Measurements from ENCODE around the gene COX15.
"Not testable (repeated sequence)": the region's sequence is repeated elsewhere in the genome, so short reads cannot be mapped to it uniquely, and the experiment has no call there.

COX15 gene

GRCh38 chr10:99760321-99760720 is 28.4 kb upstream of the COX15 start:
- Mint-ChIP-seq H3K27me3 (ENCODE audit: low read depth, poor library complexity) (no peaks in the 10 kb centered on the region), H3K4me3 (no peak overlapping the region), H3K4me1 (no peaks in the 10 kb centered on the region), H3K27ac (peak overlapping the region; percentile 41), H3K36me3 (ENCODE audit: low read depth) (peaks cover 84% of the 10 kb centered on the region), H3K9me3 (peaks cover 12% of the 10 kb centered on the region)
- no peak for DNase-seq
- no peak for TF ChIP-seq CTCF (IDR thresholded peaks at IDR 0.05)

- Mint-ChIP-seq H3K9me3 (peaks cover 10% of the 10 kb centered on the region), H3K27me3 (ENCODE audit: low read depth, poor library complexity) (no peaks in the 10 kb centered on the region), H3K36me3 (ENCODE audit: low read depth) (peaks cover 86% of the 10 kb centered on the region), H3K4me1 (no peaks in the 10 kb centered on the region), H3K27ac (no peak overlapping the region), H3K4me3 (no peak overlapping the region)
- TF ChIP-seq CTCF (IDR thresholded peaks at IDR 0.05) = no peak
- no peak for DNase-seq
These were observed 26.4 kb upstream of the COX15 start for GRCh38 chr10:99758211-99758891.

- Mint-ChIP-seq H3K4me1 (no peaks in the 10 kb centered on the region), H3K9me3 (no peaks in the 10 kb centered on the region), H3K27me3 (ENCODE audit: low read depth, poor library complexity) (no peaks in the 10 kb centered on the region), H3K36me3 (ENCODE audit: low read depth) (peaks cover 81% of the 10 kb centered on the region), H3K4me3 (no peak overlapping the region), H3K27ac (no peak overlapping the region)
- DNase-seq = no peak
- no peak for TF ChIP-seq CTCF (IDR thresholded peaks at IDR 0.05)
These were observed 24.2 kb upstream of the COX15 start for GRCh38 chr10:99756159-99756558.

GRCh38 chr10:99754670-99755069 is 22.7 kb upstream of the COX15 start:
- Mint-ChIP-seq H3K4me1 (no peaks in the 10 kb centered on the region), H3K27ac (no peak overlapping the region), H3K36me3 (ENCODE audit: low read depth) (peaks cover 77% of the 10 kb centered on the region), H3K9me3 (no peaks in the 10 kb centered on the region), H3K27me3 (ENCODE audit: low read depth, poor library complexity) (no peaks in the 10 kb centered on the region), H3K4me3 (no peak overlapping the region)
- no peak for TF ChIP-seq CTCF (IDR thresholded peaks at IDR 0.05)
- no peak for DNase-seq

GRCh38 chr10:99750641-99751040 is 18.7 kb upstream of the COX15 start:
- Mint-ChIP-seq H3K36me3 (ENCODE audit: low read depth) (peaks cover 46% of the 10 kb centered on the region), H3K4me3 (no peak overlapping the region), H3K27ac (no peak overlapping the region), H3K9me3 (no peaks in the 10 kb centered on the region), H3K27me3 (ENCODE audit: low read depth, poor library complexity) (no peaks in the 10 kb centered on the region), H3K4me1 (no peaks in the 10 kb centered on the region)
- TF ChIP-seq CTCF (IDR thresholded peaks at IDR 0.05) = no peak
- no peak for DNase-seq

GRCh38 chr10:99748823-99749451 is 17.0 kb upstream of the COX15 start:
- Mint-ChIP-seq H3K9me3 (no peaks in the 10 kb centered on the region), H3K27ac (no peak overlapping the region), H3K36me3 (ENCODE audit: low read depth) (peaks cover 40% of the 10 kb centered on the region), H3K4me3 (no peak overlapping the region), H3K4me1 (no peaks in the 10 kb centered on the region), H3K27me3 (ENCODE audit: low read depth, poor library complexity) (no peaks in the 10 kb centered on the region)
- no peak for DNase-seq
- TF ChIP-seq CTCF (IDR thresholded peaks at IDR 0.05) = no peak

- H3K36me3 Mint-ChIP-seq (ENCODE audit: low read depth) = peaks cover 51% of the 10 kb centered on the region
These were observed 14.2 kb upstream of the COX15 start for GRCh38 chr10:99746166-99746565.

More at GRCh38 chr10:99746166-99746565, 14.2 kb upstream of the COX15 start:
- not testable (repeated sequence) for H3K4me3 Mint-ChIP-seq; H3K9me3 Mint-ChIP-seq; H3K27me3 Mint-ChIP-seq (ENCODE audit: low read depth, poor library complexity); H3K27ac Mint-ChIP-seq; H3K4me1 Mint-ChIP-seq; DNase-seq
